SK-N-SH (cell line): ENCODE measurements around the gene AGFG1.

Experiments
- ELF1 ChIP-seq: IDR thresholded peaks from 2 replicates; pipeline ENCODE4 v1.4.0; 2012
- FOSL2 ChIP-seq: IDR thresholded peaks from 2 replicates; pipeline ENCODE4 v1.4.0; 2012; ENCODE audit warnings: low read depth, mild to moderate bottlenecking, moderate library complexity, borderline replicate concordance
- FOXJ3 ChIP-seq: sonication (generic); formaldehyde crosslinking; IDR thresholded peaks from 2 replicates; pipeline ENCODE4 v1.5.1; 2020; ENCODE audit warnings: mild to moderate bottlenecking, missing genetic modification reagents
- JUND ChIP-seq: IDR thresholded peaks from 2 replicates; pipeline ENCODE4 v1.4.0; 2012
- NRF1 ChIP-seq: IDR thresholded peaks from 2 replicates; pipeline ENCODE4 v1.6.1; 2012; ENCODE audit warnings: low read depth, mild to moderate bottlenecking, low read length
- POLR2AphosphoS5 ChIP-seq: IDR thresholded peaks from 2 replicates; pipeline ENCODE4 v1.6.1; 2012; ENCODE audit warnings: low read depth, low read length
- RXRA ChIP-seq: IDR thresholded peaks from 2 replicates; pipeline ENCODE4 v1.4.0; 2012; ENCODE audit warnings: low read depth, mild to moderate bottlenecking, borderline replicate concordance
- TAF1 ChIP-seq: IDR thresholded peaks from 2 replicates; pipeline ENCODE4 v1.6.1; 2012; ENCODE audit warnings: low read depth, mild to moderate bottlenecking, low read length, moderate library complexity, borderline replicate concordance
- YY1 ChIP-seq: IDR thresholded peaks from 2 replicates; pipeline ENCODE4 v1.4.0; 2012; ENCODE audit warnings: low read depth, mild to moderate bottlenecking
- TF ChIP-seq, protein P1 (sequence below): fragments of 200-600 bp; sonication (generic); IDR thresholded peaks from 2 replicates; pipeline ENCODE4 v1.6.1; 2017; ENCODE audit warnings: antibody characterized with exemption, mild to moderate bottlenecking, moderate library complexity
- TF ChIP-seq, protein P2 (sequence below): IDR thresholded peaks from 2 replicates; pipeline ENCODE4 v1.6.1; 2012; ENCODE audit warnings: mild to moderate bottlenecking, low read depth, low read length, moderate library complexity
- TF ChIP-seq, protein P3 (sequence below): IDR thresholded peaks from 2 replicates; pipeline ENCODE4 v1.4.0; 2012; ENCODE audit warnings: low read depth, borderline replicate concordance
- TF ChIP-seq, protein P4 (sequence below): IDR thresholded peaks from 2 replicates; pipeline ENCODE4 v1.4.0; 2012; ENCODE audit warnings: low read depth
- TF ChIP-seq, protein P5 (sequence below): IDR thresholded peaks from 2 replicates; pipeline ENCODE4; 2012

DNA sequence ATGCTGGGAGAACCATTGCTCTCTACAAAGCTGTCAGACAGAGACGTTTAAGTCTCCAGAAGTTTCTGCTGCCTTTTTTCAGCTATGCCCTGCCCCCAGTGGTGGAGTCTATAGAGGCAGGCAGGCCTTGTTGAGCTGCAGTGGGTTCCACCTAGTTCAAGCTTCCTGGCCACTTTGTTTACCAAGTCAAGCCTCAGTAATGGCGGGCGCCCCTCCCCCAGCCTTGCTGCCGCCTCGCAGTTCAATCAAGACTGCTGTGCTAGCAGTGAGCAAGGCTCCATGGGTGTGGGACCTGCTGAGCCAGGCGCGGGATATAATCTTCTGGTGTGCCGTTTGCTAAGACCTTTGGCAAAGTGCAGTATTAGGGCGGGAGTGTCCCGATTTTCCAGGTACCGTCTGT lies 74.0 kb downstream of the AGFG1 start:
- TF ChIP-seq, protein P1, sequence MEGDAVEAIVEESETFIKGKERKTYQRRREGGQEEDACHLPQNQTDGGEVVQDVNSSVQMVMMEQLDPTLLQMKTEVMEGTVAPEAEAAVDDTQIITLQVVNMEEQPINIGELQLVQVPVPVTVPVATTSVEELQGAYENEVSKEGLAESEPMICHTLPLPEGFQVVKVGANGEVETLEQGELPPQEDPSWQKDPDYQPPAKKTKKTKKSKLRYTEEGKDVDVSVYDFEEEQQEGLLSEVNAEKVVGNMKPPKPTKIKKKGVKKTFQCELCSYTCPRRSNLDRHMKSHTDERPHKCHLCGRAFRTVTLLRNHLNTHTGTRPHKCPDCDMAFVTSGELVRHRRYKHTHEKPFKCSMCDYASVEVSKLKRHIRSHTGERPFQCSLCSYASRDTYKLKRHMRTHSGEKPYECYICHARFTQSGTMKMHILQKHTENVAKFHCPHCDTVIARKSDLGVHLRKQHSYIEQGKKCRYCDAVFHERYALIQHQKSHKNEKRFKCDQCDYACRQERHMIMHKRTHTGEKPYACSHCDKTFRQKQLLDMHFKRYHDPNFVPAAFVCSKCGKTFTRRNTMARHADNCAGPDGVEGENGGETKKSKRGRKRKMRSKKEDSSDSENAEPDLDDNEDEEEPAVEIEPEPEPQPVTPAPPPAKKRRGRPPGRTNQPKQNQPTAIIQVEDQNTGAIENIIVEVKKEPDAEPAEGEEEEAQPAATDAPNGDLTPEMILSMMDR, result no peak; the same call in 1 of the 2 replicates
- TF ChIP-seq RXRA, result no peak
- TF ChIP-seq, protein P2, sequence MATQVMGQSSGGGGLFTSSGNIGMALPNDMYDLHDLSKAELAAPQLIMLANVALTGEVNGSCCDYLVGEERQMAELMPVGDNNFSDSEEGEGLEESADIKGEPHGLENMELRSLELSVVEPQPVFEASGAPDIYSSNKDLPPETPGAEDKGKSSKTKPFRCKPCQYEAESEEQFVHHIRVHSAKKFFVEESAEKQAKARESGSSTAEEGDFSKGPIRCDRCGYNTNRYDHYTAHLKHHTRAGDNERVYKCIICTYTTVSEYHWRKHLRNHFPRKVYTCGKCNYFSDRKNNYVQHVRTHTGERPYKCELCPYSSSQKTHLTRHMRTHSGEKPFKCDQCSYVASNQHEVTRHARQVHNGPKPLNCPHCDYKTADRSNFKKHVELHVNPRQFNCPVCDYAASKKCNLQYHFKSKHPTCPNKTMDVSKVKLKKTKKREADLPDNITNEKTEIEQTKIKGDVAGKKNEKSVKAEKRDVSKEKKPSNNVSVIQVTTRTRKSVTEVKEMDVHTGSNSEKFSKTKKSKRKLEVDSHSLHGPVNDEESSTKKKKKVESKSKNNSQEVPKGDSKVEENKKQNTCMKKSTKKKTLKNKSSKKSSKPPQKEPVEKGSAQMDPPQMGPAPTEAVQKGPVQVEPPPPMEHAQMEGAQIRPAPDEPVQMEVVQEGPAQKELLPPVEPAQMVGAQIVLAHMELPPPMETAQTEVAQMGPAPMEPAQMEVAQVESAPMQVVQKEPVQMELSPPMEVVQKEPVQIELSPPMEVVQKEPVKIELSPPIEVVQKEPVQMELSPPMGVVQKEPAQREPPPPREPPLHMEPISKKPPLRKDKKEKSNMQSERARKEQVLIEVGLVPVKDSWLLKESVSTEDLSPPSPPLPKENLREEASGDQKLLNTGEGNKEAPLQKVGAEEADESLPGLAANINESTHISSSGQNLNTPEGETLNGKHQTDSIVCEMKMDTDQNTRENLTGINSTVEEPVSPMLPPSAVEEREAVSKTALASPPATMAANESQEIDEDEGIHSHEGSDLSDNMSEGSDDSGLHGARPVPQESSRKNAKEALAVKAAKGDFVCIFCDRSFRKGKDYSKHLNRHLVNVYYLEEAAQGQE, result no peak
- TF ChIP-seq YY1, result no peak
- TF ChIP-seq, protein P3, sequence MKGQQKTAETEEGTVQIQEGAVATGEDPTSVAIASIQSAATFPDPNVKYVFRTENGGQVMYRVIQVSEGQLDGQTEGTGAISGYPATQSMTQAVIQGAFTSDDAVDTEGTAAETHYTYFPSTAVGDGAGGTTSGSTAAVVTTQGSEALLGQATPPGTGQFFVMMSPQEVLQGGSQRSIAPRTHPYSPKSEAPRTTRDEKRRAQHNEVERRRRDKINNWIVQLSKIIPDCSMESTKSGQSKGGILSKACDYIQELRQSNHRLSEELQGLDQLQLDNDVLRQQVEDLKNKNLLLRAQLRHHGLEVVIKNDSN, result no peak
- TF ChIP-seq NRF1, result no peak
- no peak for TF ChIP-seq TAF1
- TF ChIP-seq ELF1, result no peak
- no peak for TF ChIP-seq FOXJ3 (CRISPR knock-in tag)
- no peak for TF ChIP-seq FOSL2
- TF ChIP-seq, protein P4, sequence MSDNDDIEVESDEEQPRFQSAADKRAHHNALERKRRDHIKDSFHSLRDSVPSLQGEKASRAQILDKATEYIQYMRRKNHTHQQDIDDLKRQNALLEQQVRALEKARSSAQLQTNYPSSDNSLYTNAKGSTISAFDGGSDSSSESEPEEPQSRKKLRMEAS, result no peak
- TF ChIP-seq JUND, result no peak
- TF ChIP-seq, protein P5, sequence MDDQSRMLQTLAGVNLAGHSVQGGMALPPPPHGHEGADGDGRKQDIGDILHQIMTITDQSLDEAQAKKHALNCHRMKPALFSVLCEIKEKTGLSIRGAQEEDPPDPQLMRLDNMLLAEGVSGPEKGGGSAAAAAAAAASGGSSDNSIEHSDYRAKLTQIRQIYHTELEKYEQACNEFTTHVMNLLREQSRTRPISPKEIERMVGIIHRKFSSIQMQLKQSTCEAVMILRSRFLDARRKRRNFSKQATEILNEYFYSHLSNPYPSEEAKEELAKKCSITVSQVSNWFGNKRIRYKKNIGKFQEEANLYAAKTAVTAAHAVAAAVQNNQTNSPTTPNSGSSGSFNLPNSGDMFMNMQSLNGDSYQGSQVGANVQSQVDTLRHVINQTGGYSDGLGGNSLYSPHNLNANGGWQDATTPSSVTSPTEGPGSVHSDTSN, result no peak
- no peak for TF ChIP-seq POLR2AphosphoS5
